SJCRH30 (cell line): Measurements from ENCODE around the gene NPAS3. TPM values are rescaled to one million over a fixed set of nuclear protein-coding genes. Genes with fewer than 3 reads are reported as not detected.
A peak's percentile ranks its signal among the peaks of the same experiment; 100 is the strongest.

ENCODE experiments used
- DNase-seq, 2 experiments: peaks; one replicate each; pipeline ENCODE4 v3.0.0-alpha.2; 2015 to 2020
- H3K27ac ChIP-seq: fragments of 250-450 bp; sonication (Bioruptor Pico); 2 replicates; pipeline ENCODE4 v1.5.1; 2020; ENCODE audit warnings: mild to moderate bottlenecking, moderate library complexity
- H3K27me3 ChIP-seq: fragments of 250-450 bp; sonication (Bioruptor Pico); 2 replicates; pipeline ENCODE4 v1.5.1; 2020; ENCODE audit warnings: mild to moderate bottlenecking, moderate library complexity
- H3K36me3 ChIP-seq: fragments of 250-450 bp; sonication (Bioruptor Pico); 2 replicates; pipeline ENCODE4 v1.5.1; 2020; ENCODE audit warnings: mild to moderate bottlenecking, moderate library complexity
- H3K4me1 ChIP-seq: fragments of 250-450 bp; sonication (Bioruptor Pico); 2 replicates; pipeline ENCODE4 v1.5.1; 2020; ENCODE audit warnings: mild to moderate bottlenecking, moderate library complexity
- H3K4me3 ChIP-seq: fragments of 250-450 bp; sonication (Bioruptor Pico); 2 replicates; pipeline ENCODE4 v1.5.1; 2020; ENCODE audit warnings: mild to moderate bottlenecking, moderate library complexity
- H3K9me3 ChIP-seq: fragments of 250-450 bp; sonication (Bioruptor Pico); replicated peaks from 2 replicates; pipeline ENCODE4 v1.5.1; 2020; ENCODE audit warnings: mild to moderate bottlenecking, moderate library complexity
- total RNA-seq: library from RNA; depleted of rRNA; stranded (reverse); fragments of >200 nt; shearing (Covaris generic); gene quantifications from 2 replicates; pipeline ENCODE4 v1.2.3, GENCODE V29; 2014

Gene NPAS3
- total RNA-seq, 1 experiment from 2014 or later: 1.8 TPM

- no peak overlapping the region for H3K27ac ChIP-seq
- no peaks in the 10 kb centered on the region for H3K36me3 ChIP-seq
- no peak overlapping the region for H3K4me3 ChIP-seq
- no peak for DNase-seq
- H3K9me3 ChIP-seq: no peaks in the 10 kb centered on the region
- H3K4me1 ChIP-seq: peaks cover 12% of the 10 kb centered on the region
- no peaks in the 10 kb centered on the region for H3K27me3 ChIP-seq
Observed at GRCh38 chr14:33716921-33717320, 778.2 kb downstream of the NPAS3 start.

GRCh38 chr14:33717866-33718265 lies 779.2 kb downstream of the NPAS3 start:
- H3K4me1 ChIP-seq: peaks cover 12% of the 10 kb centered on the region
- no peak overlapping the region for H3K27ac ChIP-seq
- H3K27me3 ChIP-seq: no peaks in the 10 kb centered on the region
- no peak overlapping the region for H3K4me3 ChIP-seq
- DNase-seq: no peak
- H3K36me3 ChIP-seq: no peaks in the 10 kb centered on the region
- H3K9me3 ChIP-seq: no peaks in the 10 kb centered on the region

- Histone ChIP-seq H3K27ac (no peak overlapping the region), H3K4me1 (peaks cover 3% of the 10 kb centered on the region; the same call in 1 of the 2 replicates), H3K4me3 (no peak overlapping the region), H3K27me3 (no peaks in the 10 kb centered on the region), H3K9me3 (no peaks in the 10 kb centered on the region), H3K36me3 (no peaks in the 10 kb centered on the region)
- no peak for DNase-seq
Observed at GRCh38 chr14:33720284-33720787, 781.7 kb downstream of the NPAS3 start.

GRCh38 chr14:33726685-33727084 lies 788.0 kb downstream of the NPAS3 start:
- no peak overlapping the region for H3K4me3 ChIP-seq
- no peaks in the 10 kb centered on the region for H3K9me3 ChIP-seq
- no peaks in the 10 kb centered on the region for H3K27me3 ChIP-seq
- no peak for DNase-seq
- no peaks in the 10 kb centered on the region for H3K36me3 ChIP-seq
- no peak overlapping the region for H3K27ac ChIP-seq
- no peaks in the 10 kb centered on the region for H3K4me1 ChIP-seq

GRCh38 chr14:33727606-33728005 lies 788.9 kb downstream of the NPAS3 start:
- Histone ChIP-seq H3K9me3 (no peaks in the 10 kb centered on the region), H3K4me3 (no peak overlapping the region), H3K27ac (no peak overlapping the region), H3K27me3 (no peaks in the 10 kb centered on the region), H3K4me1 (no peaks in the 10 kb centered on the region), H3K36me3 (no peaks in the 10 kb centered on the region)
- DNase-seq: no peak

GRCh38 chr14:33728010-33728498 lies 789.4 kb downstream of the NPAS3 start:
- Histone ChIP-seq H3K4me3 (no peak overlapping the region), H3K27me3 (no peaks in the 10 kb centered on the region), H3K27ac (no peak overlapping the region), H3K36me3 (no peaks in the 10 kb centered on the region), H3K9me3 (no peaks in the 10 kb centered on the region), H3K4me1 (no peaks in the 10 kb centered on the region)
- DNase-seq: peak; percentile 11 to 28

- no peaks in the 10 kb centered on the region for H3K9me3 ChIP-seq
- no peak overlapping the region for H3K4me3 ChIP-seq
- H3K27ac ChIP-seq: no peak overlapping the region
- no peaks in the 10 kb centered on the region for H3K4me1 ChIP-seq
- no peaks in the 10 kb centered on the region for H3K36me3 ChIP-seq
- DNase-seq: no peak
- no peaks in the 10 kb centered on the region for H3K27me3 ChIP-seq
Observed at GRCh38 chr14:33730156-33730555, 791.5 kb downstream of the NPAS3 start.

- no peak for DNase-seq
- no peak overlapping the region for H3K4me3 ChIP-seq
- H3K27ac ChIP-seq: no peak overlapping the region
- no peaks in the 10 kb centered on the region for H3K9me3 ChIP-seq
- no peaks in the 10 kb centered on the region for H3K36me3 ChIP-seq
- no peaks in the 10 kb centered on the region for H3K27me3 ChIP-seq
- H3K4me1 ChIP-seq: no peaks in the 10 kb centered on the region
Observed at GRCh38 chr14:33732175-33732574, 793.5 kb downstream of the NPAS3 start.

- no peaks in the 10 kb centered on the region for H3K4me1 ChIP-seq
- H3K27me3 ChIP-seq: no peaks in the 10 kb centered on the region
- DNase-seq: no peak
- no peaks in the 10 kb centered on the region for H3K9me3 ChIP-seq
- no peak overlapping the region for H3K4me3 ChIP-seq
- H3K36me3 ChIP-seq: no peaks in the 10 kb centered on the region
- no peak overlapping the region for H3K27ac ChIP-seq
Observed at GRCh38 chr14:33733310-33733709, 794.6 kb downstream of the NPAS3 start.

- Histone ChIP-seq H3K4me3 (no peak overlapping the region), H3K9me3 (no peaks in the 10 kb centered on the region), H3K27ac (no peak overlapping the region), H3K4me1 (no peaks in the 10 kb centered on the region), H3K27me3 (no peaks in the 10 kb centered on the region), H3K36me3 (no peaks in the 10 kb centered on the region)
- DNase-seq: no peak
Observed at GRCh38 chr14:33733721-33734120, 795.0 kb downstream of the NPAS3 start.

GRCh38 chr14:33734387-33734786 lies 795.7 kb downstream of the NPAS3 start:
- Histone ChIP-seq H3K27me3 (no peaks in the 10 kb centered on the region), H3K4me3 (no peak overlapping the region), H3K36me3 (no peaks in the 10 kb centered on the region), H3K27ac (no peak overlapping the region), H3K4me1 (no peaks in the 10 kb centered on the region), H3K9me3 (no peaks in the 10 kb centered on the region)
- DNase-seq: no peak

GRCh38 chr14:33736299-33736825 lies 797.7 kb downstream of the NPAS3 start:
- no peak overlapping the region for H3K4me3 ChIP-seq
- no peak for DNase-seq
- no peak overlapping the region for H3K27ac ChIP-seq
- H3K27me3 ChIP-seq: no peaks in the 10 kb centered on the region
- no peaks in the 10 kb centered on the region for H3K4me1 ChIP-seq
- no peaks in the 10 kb centered on the region for H3K9me3 ChIP-seq
- no peaks in the 10 kb centered on the region for H3K36me3 ChIP-seq

- H3K4me3 ChIP-seq: no peak overlapping the region
- DNase-seq: no peak
- H3K9me3 ChIP-seq: no peaks in the 10 kb centered on the region
- no peaks in the 10 kb centered on the region for H3K27me3 ChIP-seq
- H3K4me1 ChIP-seq: no peaks in the 10 kb centered on the region
- H3K27ac ChIP-seq: no peak overlapping the region
- H3K36me3 ChIP-seq: no peaks in the 10 kb centered on the region
Observed at GRCh38 chr14:33736979-33737378, 798.3 kb downstream of the NPAS3 start.

- H3K4me1 ChIP-seq: no peaks in the 10 kb centered on the region
- H3K36me3 ChIP-seq: no peaks in the 10 kb centered on the region
- no peak overlapping the region for H3K4me3 ChIP-seq
- no peak for DNase-seq
- H3K9me3 ChIP-seq: no peaks in the 10 kb centered on the region
- no peak overlapping the region for H3K27ac ChIP-seq
- no peaks in the 10 kb centered on the region for H3K27me3 ChIP-seq
Observed at GRCh38 chr14:33737446-33737845, 798.8 kb downstream of the NPAS3 start.

- Histone ChIP-seq H3K27me3 (no peaks in the 10 kb centered on the region), H3K36me3 (no peaks in the 10 kb centered on the region), H3K27ac (no peak overlapping the region), H3K4me3 (no peak overlapping the region), H3K4me1 (no peaks in the 10 kb centered on the region), H3K9me3 (no peaks in the 10 kb centered on the region)
- DNase-seq: no peak
Observed at GRCh38 chr14:33738029-33738428, 799.4 kb downstream of the NPAS3 start.

- Histone ChIP-seq H3K36me3 (no peaks in the 10 kb centered on the region), H3K4me3 (no peak overlapping the region), H3K27ac (no peak overlapping the region), H3K9me3 (no peaks in the 10 kb centered on the region), H3K27me3 (no peaks in the 10 kb centered on the region), H3K4me1 (no peaks in the 10 kb centered on the region)
- no peak for DNase-seq
Observed at GRCh38 chr14:33738491-33738890, 799.8 kb downstream of the NPAS3 start.
